MM.1S (cell line): ENCODE results near the gene KRTAP5-7.

ENCODE experiments used
- CTCF ChIP-seq: fragments of 300-600 bp; sonication (generic); IDR thresholded peaks from 2 replicates; pipeline ENCODE4 v1.5.1; 2016; ENCODE audit warnings: antibody characterized with exemption, low read length, mixed read lengths
- EZH2 ChIP-seq: fragments of 300-600 bp; sonication (generic); optimal IDR thresholded peaks from 2 replicates; pipeline ENCODE3; 2017; ENCODE audit warnings: low read depth, mild to moderate bottlenecking, antibody characterized with exemption, low read length, mixed read lengths
- EZH2phosphoT487 ChIP-seq: fragments of 300-600 bp; sonication (generic); IDR thresholded peaks from 2 replicates; pipeline ENCODE4 v1.6.1; 2018; ENCODE audit warnings: antibody characterized with exemption, low read length

GRCh38 chr11:71532036-71532610 lies 5.1 kb downstream of the KRTAP5-7 start:
- no peak for TF ChIP-seq EZH2
- no peak for TF ChIP-seq CTCF
- no peak for TF ChIP-seq EZH2phosphoT487
